ENCODE results near the gene RAD9A.

The RAD9A gene

GRCh38 chr11:67391304-67392182, at the start of gene RAD9A:
RAD9A (plus strand) TSS chr11:67391986; CDS start chr11:67392045, 59 bp downstream.
- peak; percentile 87 to 92 for DNase-seq (ENCODE audit: low read depth in 2 of 2)

- no peak for DNase-seq (ENCODE audit: low read depth in 2 of 2)
Observed at GRCh38 chr11:67344264-67344663, 47.5 kb upstream of the RAD9A start.

GRCh38 chr11:67345247-67345919, 46.4 kb upstream of the RAD9A start:
- no peak for DNase-seq (ENCODE audit: low read depth in 2 of 2)

DNA sequence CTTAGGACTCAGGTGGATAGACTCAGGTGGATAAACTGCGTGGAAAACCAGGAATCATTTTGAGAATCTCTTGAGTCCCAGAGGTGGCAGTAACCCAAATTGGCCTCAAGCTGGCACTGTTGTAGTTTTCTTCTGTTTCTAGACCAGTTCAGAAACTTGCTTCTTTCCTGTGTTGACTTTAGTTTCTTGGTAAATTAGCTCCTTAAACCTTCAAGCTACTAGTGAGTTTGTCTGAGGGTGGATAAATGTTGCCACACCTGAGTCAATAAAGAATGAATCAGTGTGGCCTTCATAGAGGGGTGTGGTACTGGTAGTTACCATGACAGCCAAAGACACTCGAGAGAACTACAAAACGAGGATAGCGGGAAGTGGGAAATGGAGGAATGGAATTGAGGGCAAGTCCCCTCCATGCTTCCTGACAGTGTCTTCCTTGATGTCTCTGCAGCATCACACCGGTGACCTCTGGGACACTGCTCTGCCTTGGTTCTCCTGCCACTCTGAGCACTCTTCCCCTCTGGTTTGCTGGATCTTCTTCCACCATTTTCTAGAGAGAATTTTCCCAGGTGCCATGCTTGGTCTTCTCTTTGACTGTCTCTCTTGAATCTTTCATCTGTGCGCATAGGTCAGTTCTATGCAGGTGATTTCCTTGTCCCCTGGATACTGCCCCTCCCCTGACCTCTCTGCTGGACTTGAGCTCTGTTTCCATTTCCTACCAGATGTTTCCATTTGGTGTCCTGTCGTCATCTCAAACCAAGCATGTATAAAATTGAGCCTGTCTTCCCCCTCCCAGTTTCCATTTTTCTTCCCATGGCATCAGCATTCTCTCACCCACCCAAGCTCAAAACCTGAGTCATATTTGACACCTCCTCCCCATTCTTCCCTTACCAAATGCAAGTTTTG, 45.6 kb upstream of the RAD9A start:
- no peak for DNase-seq (ENCODE audit: low read depth in 2 of 2)

- DNase-seq (ENCODE audit: low read depth in 2 of 2) = no peak
Observed at GRCh38 chr11:67347964-67348749, 43.6 kb upstream of the RAD9A start.

GRCh38 chr11:67349036-67349435, 42.8 kb upstream of the RAD9A start:
- no peak for DNase-seq (ENCODE audit: low read depth in 2 of 2)

GRCh38 chr11:67349457-67349856, 42.3 kb upstream of the RAD9A start:
- no peak for DNase-seq (ENCODE audit: low read depth in 2 of 2)

- no peak for DNase-seq (ENCODE audit: low read depth in 2 of 2)
Observed at GRCh38 chr11:67349928-67350465, 41.8 kb upstream of the RAD9A start.

GRCh38 chr11:67351275-67352005, 40.3 kb upstream of the RAD9A start:
- DNase-seq (ENCODE audit: low read depth in 2 of 2) = peak; percentile 37 to 48

DNA sequence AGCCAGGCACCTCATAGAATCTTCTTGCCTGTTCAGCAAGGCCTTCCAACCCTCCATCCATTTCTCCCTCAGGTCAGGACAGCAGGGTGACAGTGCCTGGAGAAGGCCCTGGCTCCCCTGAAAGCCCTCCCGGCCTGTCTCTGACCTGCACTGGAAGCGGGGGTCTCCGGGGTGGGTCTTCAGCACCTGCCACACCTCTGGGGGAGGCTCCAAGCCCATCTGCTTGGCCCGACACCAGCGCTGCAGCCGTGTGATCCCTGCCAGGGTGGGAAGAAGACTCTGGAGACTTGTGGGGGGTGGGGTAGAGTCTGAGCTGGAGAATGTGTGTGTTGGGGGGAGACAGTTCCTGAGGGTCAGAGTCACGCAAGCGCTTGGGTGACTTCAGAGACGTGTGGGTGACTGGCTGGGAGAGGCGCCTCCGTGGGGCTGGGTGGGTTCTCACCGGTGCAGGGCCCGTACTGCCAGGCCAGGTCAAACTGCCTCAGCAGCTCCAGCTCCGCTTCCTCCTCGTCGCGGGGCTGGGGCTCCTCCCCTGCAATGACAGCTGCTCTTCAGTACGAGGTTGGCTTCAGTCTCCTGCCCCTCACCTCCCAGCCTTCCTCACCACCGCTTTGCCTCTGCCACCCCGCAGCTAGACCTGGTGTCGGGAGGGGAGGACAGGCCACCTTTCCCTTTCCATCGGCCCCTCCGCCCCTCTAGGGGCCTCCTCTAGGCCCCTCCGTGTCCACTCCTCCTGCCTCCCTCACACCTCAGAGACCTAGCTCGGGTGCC, 39.1 kb upstream of the RAD9A start:
- no peak for DNase-seq (ENCODE audit: low read depth in 2 of 2)

DNA sequence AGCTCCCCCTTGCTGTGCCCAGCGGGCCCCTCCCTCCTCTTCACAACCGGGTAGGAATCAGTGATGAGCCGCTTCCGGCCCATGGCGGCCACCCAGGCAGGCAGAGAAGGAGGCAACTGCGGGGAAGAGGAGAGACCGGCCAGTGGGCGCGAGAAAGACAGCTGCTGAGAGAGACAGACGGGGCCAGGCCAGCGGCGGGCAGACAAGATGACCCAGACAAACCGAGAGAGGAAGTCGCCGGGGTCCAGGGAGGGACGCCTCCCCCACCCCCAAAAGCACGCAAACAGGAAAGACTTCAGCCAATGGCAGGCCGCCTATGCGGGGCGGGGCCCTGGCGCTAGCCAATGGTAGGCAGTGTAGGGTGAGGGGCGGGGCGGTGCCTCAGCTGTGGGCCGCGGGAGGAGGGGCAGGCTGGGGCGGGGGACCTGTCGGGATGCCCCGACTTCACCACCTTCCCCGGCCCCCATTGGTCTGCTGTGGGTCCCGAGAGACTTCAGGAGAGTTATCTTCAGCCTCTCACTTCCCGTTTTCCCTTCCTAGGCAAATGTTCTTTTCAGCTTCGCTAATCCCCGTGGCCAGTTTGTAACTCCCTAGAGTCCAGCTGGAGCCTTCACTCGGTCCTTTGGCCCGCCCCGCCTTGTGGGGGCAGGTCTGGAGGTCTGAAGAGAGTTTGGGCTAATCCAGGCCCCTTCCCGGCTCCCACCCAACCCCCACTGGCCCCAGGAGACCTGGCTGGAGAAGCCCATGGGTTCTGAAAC, 38.3 kb upstream of the RAD9A start, which contains the start of gene POLD4:
Gene POLD4, minus strand, starts transcription at position 230 of the 758 bp plus-strand sequence. Its CDS starts 147 bp downstream, at position 83.
- peak; percentile 87 to 97 for DNase-seq (ENCODE audit: low read depth in 2 of 2)

DNA sequence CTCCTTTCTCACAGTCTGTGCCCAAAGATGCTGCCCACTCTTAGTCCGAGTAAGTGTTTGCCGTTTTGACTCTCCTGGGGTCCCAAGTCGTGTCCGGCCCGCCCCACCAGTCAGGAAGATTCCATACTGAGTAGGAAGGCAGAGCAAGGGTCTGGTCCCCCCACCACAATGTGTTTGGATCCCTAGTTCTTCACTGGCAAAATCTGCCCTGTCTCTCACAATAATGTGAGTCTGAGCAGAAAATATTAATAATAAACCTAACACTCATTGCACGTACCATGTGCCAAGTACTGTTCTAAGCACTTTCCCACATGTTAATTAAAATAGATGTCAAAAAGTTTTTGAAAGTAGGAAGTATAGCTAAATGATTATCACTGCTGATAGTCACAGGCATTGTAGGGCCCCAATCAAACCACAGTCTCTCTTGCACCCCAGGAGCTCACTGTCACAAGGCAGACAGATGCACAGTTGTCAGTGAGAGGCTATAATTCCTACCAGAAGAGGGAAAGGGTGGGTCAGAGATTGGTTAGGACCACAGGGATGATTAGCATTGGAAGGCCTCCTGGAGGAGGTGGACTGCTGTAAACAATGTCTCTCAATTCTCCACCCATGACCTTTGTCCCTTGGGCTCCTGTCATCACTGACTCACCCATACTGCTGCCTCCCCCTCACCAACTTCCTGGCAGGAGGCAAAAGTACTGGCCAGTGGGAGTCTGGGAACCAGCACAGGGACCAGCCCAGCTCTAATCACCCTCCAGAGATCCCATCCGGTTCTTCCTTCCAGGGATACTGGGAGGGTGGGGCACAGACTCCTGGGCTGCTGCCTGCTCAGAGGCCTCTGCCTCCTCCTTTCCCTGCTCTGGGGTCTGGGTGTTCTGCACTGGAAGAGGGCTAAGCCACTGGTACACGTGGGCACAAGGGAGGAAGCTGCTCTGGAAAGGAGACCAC, 37.4 kb upstream of the RAD9A start:
- no peak for DNase-seq (ENCODE audit: low read depth in 2 of 2)

DNA sequence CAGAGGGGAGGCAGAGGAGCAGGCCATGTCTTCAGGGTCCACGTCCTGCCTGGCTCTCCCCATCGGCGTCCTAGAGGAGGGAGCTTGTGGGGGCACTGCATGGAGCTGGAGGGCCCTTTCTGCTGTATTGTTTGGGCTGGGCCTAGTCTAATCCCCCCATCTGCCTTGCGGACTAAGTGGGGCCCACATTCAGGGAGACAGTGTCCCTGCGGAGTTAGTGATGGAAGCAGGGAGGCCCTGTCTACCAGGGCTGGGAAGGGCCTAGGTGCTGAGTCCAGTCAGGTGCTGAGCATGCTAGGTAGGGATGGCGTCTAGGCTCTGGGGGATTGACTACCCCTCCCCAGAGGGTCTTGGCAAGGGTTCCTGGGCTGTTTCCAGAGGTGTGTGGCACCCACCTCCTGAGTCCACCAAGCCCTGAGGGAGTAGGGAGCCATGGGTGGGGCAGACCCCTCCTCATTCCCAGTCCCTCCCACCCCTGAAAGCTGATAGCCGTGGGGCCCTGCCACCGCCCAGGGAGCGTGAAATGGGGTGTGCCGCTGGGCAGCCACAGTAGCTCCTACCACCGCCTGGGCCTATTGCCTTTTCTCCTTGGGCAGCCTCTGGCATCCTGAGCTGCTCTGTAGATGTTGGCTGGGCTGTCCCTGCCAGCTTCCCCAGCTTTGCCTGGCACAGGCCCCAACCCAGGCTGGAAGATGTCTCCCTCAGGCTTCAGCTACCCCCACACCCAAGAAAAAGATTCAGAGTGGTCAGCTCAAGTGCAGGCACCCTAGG, 36.6 kb upstream of the RAD9A start:
- no peak for DNase-seq (ENCODE audit: low read depth in 2 of 2)

DNA sequence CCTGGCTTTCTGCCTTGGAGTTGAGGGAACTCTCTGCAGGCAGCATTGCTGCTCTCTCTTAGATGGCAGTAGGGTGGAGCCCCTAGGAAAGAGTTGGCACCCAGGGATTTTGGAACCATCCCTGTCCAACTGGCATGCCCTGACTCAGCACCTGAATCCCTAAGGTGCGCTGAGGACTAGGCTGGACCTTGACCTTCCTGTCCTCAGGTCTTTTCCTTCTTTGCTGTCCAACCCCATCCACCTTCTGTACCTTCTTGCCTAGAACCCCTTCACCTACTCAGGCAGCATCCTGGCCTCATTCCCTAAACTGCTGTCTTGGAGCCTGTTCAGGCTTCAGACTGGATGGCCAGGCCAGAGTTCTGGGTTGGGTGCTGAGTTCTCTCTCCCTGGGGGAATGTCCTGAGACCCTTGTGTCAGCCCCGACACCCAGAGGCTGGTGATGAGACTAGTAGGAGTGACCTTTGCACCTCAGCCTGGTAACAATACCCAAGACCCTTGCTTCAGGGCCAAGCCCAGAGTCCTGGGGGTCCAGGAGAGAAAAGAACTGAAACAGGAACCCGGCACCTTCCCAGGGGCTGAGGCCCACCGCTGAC, 35.9 kb upstream of the RAD9A start:
- DNase-seq (ENCODE audit: low read depth in 2 of 2) = no peak

DNA sequence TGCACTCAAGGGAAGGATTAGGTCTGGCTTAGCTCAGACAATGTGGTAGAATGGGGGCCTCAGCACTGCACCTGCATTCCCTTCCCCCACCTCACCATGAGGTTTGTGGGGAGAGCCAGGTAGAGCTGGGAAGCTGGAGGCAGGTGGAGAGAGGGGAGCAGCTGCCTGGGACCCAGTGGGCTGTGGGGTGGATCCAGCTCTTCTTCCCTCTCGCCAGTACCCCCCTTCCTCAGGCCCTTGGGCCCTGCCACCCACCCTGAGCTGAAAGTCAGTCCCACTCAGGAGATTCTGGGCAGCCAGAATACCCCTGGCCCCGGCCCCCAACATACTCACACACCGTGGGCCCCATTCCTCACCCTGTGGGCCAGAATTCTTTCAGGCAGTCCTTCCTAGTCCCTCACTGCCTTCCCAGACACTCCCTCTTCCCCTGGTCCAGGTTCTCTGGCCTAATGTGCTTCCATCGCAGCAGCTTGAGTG, 35.4 kb upstream of the RAD9A start:
- DNase-seq (ENCODE audit: low read depth in 2 of 2) = no peak
